GM19351 (cell line): ENCODE data around the gene BRWD1.

Source experiments
- ATAC-seq: cut with Tn5 transposase; IDR thresholded peaks from one replicate; pipeline ENCODE4 v1.9.1; 2021; ENCODE audit warnings: mild to moderate bottlenecking, moderate library complexity; ENCODE audit not compliant: unreplicated experiment

Gene BRWD1

DNA sequence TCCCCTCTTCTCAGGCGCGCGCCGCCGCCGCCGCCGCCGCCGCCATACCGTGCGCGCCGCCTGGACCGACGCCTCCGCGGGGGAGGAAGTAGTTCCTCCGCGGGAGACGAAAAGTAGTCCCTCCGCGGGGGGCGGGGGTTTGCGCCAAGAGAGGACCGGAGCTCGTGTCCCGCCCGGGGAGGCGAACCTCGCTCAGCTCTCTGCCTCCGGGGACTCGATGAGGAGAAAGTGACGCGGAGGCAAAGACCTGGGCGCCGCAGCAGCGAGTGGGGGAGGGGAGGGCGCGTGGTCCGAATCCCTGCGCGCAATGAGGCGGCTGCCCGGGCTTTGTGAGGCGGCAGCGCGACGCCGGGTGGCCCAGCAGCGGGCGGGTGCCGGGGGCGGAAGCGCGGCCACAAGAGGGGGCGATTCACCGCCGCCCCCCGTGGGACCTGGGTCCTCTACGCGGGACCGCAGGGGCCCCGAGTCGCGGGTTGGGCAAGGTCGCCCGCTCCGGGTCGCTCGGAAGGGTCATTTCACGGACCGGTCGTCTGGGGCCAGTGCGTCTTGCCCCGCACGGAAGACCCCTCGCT lies at the start of gene BRWD1:
BRWD1 (minus strand) TSS at position 62 of the 572 bp plus-strand sequence. CDS start 141 bp downstream, outside the sequence.
- ATAC-seq = peak; percentile 40

- no peak for ATAC-seq
Measured at GRCh38 chr21:39362733-39363132, 49.3 kb upstream of the BRWD1 start.

- ATAC-seq = no peak
Measured at GRCh38 chr21:39359382-39359781, 46.0 kb upstream of the BRWD1 start.

- no peak for ATAC-seq
Measured at GRCh38 chr21:39353295-39353694, 39.9 kb upstream of the BRWD1 start.

DNA sequence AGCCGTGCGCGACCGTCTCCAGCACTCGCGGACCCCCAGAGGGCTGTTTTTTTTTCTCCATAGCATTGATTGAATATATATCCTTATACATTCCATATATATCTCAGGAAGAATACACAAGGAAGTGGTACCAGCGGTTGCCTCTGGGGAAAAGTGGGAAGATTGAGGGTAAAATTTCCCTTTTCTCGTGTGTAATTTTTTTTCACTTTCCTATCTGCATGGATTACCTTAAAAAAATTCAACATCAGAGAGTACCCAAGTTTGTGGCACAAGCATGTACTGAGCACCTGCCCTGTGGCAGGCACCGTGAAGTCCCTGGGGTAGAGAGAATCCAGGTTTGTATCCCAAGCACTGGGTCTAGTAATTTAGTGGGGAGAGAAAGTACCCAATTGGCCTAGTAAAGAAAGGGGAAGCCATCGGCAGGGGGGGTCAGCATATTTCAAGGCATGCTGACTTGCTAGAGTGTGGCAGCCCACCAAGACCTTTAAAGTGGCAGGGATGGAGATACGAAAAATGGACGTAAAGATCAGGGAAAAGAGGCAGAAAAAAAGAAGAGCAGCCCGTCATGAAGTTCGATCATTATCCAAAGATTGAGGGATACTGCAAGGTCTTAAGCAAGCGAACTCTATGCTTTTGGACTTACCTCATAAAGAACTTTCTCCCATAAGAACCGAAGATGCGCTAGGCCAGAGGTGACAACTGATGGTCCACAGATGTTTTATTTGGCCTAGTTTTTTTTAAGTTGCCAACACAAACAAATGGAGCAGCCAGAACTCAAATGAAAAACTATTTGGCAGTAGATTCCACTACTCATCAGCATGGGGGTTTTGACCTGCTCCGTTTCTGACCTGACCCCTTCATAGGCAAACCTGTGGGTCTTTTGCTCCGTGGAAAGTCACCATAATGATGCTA lies 36.9 kb upstream of the BRWD1 start:
- ATAC-seq = no peak

GRCh38 chr21:39349211-39350093 lies 36.0 kb upstream of the BRWD1 start:
- ATAC-seq = peak; percentile 89

DNA sequence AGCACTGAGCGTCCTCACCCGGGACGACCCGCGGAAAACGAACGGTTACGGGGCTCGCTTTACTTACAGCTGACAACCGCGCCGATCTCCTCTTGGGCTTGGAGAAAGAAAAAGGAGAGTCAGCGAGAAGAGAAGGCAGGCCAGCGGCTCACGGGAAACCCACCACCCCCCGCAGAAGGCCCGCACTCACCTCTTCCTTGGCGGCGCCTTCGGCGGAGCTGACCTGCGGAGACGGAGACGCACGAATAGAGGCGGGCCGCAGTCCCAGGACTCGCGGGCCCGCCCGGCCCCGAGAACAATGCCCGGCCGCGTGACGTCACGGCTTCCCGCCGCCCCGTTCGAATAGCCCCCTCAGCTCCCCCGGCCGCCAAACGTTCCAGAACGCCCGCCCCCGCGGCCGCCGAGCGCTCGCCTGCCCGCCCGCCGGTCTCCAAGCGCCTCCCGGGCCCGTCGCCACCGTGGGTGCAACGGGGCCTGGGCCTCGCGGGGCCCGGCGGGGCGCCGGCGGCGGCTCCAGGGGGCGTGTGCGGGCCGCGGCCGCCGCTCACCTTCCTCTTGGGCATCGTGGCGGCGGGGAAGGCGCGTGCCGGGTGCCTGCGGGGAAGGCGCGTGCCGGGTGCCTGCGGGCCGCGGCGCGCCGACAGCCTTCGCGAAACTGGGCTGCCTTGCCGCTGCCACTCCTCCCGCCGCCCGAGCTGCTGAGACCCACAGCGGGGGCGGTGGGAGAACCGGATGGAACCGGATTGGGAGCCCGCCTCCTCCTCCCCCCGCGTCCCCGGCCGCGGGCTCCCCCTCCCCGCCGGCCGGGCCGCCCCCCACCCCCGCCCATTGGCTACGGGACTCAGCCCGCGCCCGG lies 35.2 kb upstream of the BRWD1 start, which contains the start of gene HMGN1:
HMGN1 (minus strand) TSS at position 734 of the 856 bp plus-strand sequence; CDS start at position 563, 171 bp downstream.
- peak; percentile 38 for ATAC-seq

DNA sequence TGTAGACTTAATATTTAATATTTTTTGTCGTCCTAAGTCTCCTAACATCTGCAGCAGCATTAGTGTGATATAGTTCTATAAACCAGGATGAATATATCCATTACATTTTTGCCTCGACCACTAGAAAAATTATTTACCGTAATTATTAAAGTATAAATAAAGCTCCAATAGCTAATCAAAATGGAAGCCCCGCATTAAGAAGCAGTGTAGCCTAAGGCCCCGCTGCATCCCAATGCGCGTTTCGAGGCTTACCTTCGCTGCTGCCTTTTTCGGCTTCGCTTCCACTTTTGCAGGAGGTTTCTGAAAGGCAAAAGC lies 34.6 kb upstream of the BRWD1 start:
- no peak for ATAC-seq

DNA sequence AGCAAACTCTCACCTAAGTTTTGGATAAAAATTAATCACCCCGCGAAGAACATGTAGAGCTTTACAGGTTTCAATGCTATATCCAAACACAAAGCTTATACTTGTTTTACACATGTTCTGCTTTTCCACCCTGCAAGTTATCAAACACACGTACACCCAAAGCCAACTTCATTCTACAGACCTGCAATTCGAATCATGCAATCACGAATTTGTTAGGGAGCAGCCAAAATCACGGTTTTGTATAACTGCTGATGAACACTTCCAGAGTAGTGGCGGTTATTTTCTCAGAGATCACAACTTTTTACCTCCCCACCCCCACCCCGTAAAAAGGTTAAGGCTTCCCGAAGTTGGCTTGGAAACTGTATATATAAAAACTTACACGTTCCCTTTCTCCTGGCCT lies 34.1 kb upstream of the BRWD1 start:
- ATAC-seq = no peak

GRCh38 chr21:39346671-39347331 lies 33.4 kb upstream of the BRWD1 start:
- no peak for ATAC-seq

DNA sequence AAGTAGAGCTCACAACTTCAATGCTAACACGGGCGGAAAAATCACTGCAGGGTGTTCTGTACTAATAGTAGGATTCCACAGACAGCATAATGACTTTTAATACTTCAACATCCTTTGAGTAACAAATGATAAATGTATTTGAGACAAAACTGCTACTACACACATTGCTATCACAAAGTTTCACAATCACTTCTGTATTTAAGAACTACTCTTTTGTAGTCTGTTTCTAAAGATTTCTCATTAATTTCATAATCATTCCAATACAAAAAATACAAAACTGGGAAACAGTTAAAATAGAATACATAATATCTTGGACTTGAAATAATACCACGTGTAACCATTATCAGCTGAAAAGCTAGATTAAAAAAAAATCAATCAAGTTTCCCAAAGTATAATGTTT lies 32.8 kb upstream of the BRWD1 start:
- ATAC-seq = no peak

- ATAC-seq = no peak
Measured at GRCh38 chr21:39345440-39345839, 32.0 kb upstream of the BRWD1 start.

- no peak for ATAC-seq
Measured at GRCh38 chr21:39344848-39345247, 31.4 kb upstream of the BRWD1 start.

DNA sequence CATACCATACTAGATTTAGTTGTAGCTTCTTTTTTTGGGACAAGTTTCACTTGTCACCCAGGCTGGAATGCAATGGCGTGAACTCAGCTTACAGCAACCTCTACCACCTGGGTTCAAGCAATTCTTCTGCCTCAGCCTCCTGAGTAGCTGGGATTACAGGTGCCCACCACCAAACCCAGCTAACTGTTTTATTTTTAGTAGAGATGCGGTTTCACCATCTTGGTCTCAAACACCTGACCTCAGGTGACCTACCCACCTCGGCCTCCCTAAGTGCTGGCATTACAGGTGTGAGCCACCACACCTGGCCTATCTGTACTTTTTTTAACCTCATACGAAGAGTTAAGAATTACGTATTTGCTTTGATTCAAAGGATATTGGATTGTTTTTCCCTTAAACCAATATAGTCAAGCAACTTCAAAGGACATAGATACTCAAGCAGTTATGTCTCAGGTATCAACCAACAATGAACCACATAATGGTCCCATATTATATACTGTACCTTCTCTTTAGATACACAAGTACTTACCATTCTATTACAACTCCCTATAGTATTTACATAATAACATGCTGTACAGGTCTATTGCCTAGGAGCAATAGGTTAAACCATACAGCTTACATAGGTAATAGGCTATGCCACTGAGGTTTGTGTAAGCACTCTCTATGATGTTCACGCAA lies 28.0 kb upstream of the BRWD1 start:
- ATAC-seq = no peak

- ATAC-seq = no peak
Measured at GRCh38 chr21:39340687-39341086, 27.3 kb upstream of the BRWD1 start.

GRCh38 chr21:39339231-39339630 lies 25.8 kb upstream of the BRWD1 start:
- no peak for ATAC-seq

GRCh38 chr21:39336457-39337008 lies 23.1 kb upstream of the BRWD1 start:
- no peak for ATAC-seq

DNA sequence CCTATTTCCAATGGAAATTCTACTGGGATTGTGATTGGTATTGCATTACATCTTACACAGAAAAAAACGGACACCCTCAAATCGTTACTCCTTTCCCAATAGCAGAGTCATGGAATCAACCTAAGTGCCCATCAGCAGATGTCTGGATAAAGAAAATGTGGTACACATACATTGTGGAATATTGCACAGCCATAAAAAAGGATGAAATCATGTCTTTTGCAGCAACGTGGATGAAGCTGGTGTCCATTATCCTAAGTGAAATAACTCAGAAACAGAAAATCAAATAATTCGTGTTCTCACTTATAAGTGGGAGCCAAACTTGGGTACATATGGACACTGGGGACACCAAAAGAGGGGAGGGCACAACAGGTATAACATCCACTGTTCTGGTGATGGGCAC lies 21.2 kb upstream of the BRWD1 start:
- no peak for ATAC-seq

DNA sequence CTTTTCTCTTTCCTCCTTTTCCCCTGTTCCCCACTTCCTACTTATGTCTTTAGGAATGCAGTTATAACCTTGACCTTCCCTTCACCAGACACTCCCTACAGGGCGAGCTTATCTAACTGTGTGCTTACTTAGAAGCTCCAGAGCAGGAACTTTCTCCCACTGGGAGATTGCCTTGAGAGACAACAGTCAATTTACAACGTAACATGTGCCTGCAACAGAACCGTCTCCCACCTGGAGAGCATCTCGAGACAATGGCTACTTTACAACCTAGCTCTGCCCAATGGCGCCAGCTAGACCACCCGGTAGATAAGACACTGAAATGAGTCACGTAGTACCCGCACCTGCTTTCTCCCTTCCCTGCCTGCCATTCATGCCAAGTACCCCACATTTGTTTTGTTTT lies 18.7 kb upstream of the BRWD1 start:
- no peak for ATAC-seq
